LNCAP (cell line): ENCODE data around the gene PI3.

Source experiments
- TF ChIP-seq, protein P1 (sequence below): fragments of 450-650 bp; IDR thresholded peaks from 2 replicates; pipeline ENCODE4 v1.5.1; 2017; ENCODE audit warnings: mild to moderate bottlenecking

PI3 gene

DNA sequence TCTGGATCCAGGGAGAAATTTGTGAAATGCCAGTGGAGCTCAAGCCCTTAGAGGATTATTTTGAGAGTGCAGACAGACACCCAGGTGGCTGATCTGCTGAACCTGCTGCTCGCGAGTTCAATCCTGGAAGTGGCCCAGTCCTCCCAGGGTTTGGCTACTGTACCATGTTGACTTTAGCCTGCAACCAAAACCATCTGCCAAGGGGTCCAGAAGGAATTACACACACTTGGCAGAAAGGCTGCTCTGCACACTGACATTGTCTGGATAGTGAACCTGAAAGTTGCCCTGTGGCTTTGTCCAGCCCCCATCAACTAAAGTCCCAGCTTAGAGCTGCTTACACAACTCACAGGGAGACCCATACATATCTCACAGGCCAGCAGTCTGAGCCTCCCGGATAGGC, 21.6 kb upstream of the PI3 start:
- TF ChIP-seq, protein P1, sequence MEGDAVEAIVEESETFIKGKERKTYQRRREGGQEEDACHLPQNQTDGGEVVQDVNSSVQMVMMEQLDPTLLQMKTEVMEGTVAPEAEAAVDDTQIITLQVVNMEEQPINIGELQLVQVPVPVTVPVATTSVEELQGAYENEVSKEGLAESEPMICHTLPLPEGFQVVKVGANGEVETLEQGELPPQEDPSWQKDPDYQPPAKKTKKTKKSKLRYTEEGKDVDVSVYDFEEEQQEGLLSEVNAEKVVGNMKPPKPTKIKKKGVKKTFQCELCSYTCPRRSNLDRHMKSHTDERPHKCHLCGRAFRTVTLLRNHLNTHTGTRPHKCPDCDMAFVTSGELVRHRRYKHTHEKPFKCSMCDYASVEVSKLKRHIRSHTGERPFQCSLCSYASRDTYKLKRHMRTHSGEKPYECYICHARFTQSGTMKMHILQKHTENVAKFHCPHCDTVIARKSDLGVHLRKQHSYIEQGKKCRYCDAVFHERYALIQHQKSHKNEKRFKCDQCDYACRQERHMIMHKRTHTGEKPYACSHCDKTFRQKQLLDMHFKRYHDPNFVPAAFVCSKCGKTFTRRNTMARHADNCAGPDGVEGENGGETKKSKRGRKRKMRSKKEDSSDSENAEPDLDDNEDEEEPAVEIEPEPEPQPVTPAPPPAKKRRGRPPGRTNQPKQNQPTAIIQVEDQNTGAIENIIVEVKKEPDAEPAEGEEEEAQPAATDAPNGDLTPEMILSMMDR, result no peak

GRCh38 chr20:45153752-45154151, 20.9 kb upstream of the PI3 start:
- TF ChIP-seq, protein P1, result no peak

DNA sequence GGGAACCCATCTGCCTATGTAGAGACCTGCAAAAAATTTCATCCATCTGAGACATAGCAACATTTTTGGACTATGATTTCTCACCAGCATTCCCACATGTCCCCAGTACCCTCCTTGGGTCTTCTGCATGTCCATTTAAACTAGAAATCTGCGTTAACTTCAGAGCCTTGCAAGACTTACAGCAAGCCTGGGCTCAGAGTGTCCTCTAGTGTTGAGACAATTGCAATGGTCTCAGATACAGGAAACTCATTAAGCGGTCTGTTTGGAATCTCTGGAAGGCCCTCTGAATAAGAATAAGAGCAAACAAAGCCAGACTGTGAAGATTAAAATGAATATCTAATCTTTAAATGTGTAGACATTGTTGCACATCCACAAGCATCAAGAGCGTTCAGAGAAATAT, 20.5 kb upstream of the PI3 start:
- TF ChIP-seq, protein P1, result no peak

- TF ChIP-seq, protein P1, result no peak
These were observed 18.0 kb upstream of the PI3 start for GRCh38 chr20:45156713-45157112.

DNA sequence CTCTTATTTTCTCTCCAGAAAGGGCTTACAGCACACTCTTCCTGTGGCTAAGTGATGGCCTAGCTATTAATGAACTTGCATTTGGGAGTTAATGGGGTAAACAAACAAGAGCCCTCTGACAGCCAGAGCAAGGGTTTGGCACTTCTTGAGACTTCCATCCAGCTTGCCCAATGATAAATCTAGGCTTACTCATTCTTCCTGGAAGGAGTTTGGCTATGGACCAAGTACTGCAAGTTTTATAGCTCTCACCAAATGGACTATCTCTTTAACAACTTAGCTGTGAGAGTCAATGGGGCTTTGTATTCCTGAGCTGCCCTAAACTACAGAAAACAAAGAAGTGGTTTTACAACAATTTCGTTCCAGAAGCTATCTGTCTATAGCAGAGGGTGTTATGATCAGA, 16.7 kb upstream of the PI3 start:
- TF ChIP-seq, protein P1, result no peak

DNA sequence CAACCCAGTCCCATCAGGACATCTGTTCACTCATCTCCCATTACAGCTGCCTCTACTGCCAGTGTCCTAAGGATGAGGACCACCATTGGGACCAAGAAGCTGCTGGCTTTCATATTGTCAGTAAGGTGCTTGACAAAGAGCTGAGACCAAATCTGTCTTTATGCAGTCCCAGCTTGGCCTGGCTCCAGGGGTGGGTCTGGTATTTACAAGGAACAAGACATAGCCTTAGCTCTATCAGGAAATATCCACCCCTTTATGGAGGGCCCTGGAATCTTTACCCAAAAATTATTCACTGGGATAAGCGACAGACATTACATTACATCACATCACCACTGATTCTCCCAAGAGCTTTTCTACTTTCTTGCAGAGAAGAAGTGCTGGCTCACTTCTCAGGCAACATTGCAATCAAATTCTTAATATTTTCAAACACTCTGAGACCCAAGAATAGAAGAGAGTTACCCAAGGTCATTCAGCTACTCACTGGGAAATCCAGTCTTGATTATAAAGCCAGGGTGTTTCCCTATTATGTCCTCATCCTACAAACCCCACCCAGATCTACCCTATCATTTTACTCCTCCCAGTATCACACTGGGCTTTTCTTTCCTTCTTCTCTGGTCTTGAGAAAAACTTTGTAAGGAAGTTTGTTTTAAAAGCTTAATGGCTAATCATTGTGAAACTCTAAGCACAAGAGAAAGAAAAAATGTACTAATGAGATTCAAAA, 11.5 kb upstream of the PI3 start:
- TF ChIP-seq, protein P1, result no peak

DNA sequence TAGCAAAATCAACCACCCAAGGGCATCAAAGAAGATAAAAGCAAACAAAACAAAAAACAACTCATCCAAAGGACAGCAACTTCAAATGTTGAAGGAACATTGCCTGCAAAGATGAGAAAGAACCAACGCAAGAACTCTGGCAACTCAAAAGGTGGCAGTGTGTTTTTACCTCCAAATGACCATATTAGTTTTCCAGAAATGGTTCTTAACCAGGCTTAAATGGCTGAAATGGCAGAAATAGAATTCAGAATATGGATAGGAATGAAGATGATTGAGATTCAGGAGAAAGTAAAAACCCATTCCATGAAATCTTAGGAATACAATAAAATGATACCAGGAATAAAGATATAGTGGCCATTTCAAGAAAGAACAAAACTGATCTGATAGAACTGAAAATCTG, 9.8 kb upstream of the PI3 start:
- TF ChIP-seq, protein P1, result no peak

GRCh38 chr20:45173522-45173921, 1.2 kb upstream of the PI3 start:
- TF ChIP-seq, protein P1, result no peak
